Ascending aorta (tissue), 2 donors: ENCODE data around the gene AQP3. TPM values are rescaled to one million over a fixed set of nuclear protein-coding genes. Genes with fewer than 3 reads are reported as not detected.

ENCODE experiments used
- DNase-seq, 2 donors: peaks; one replicate each; pipeline ENCODE4 v3.0.0-alpha.2; 2019; ENCODE audit warnings: low spot score in 2 of 2
- H3K27ac ChIP-seq, 2 donors: fragments of 200-600 bp; sonication (generic); one replicate each; pipeline ENCODE4 v1.5.1; 2016 to 2017; ENCODE audit warnings: mild to moderate bottlenecking in 1 of 2
- H3K27me3 ChIP-seq: fragments of 200-600 bp; sonication (generic); one replicate; pipeline ENCODE4 v1.5.1; 2017
- H3K36me3 ChIP-seq, 2 donors: fragments of 200-600 bp; sonication (generic); one replicate each; pipeline ENCODE4 v1.5.1; 2016
- H3K4me1 ChIP-seq, 2 donors: fragments of 200-600 bp; sonication (generic); one replicate each; pipeline ENCODE4 v1.5.1; 2016 to 2017; ENCODE audit warnings: mild to moderate bottlenecking in 1 of 2
- H3K4me3 ChIP-seq, 2 donors: fragments of 200-600 bp; sonication (generic); one replicate each; pipeline ENCODE4 v1.5.1; 2016 to 2017; ENCODE audit warnings: mild to moderate bottlenecking in 1 of 2
- H3K9me3 ChIP-seq, 2 donors: fragments of 200-600 bp; sonication (generic); one replicate each; pipeline ENCODE4 v1.5.1; 2016
- intact Hi-C: fragments of 100-400 bp; cut with DNase I; formaldehyde crosslinking; loops from one replicate; pipeline ENCODE4 v1.15.1; 2023
- total RNA-seq: library from RNA; depleted of rRNA; stranded (reverse); fragments of >200 nt; gene quantifications from one replicate; pipeline ENCODE4 v1.1.0, GENCODE V29; 2016
- TF ChIP-seq, protein P1 (sequence below), 3 experiments: fragments of 200-600 bp in 2 of 3; fragments of 450-650 bp in 1 of 3; sonication (generic) in 2 of 3; IDR thresholded peaks; one replicate each; pipeline ENCODE4 v1.5.1; 2016 to 2019; ENCODE audit warnings: antibody characterized with exemption in 3 of 3, mild to moderate bottlenecking in 1 of 3, moderate library complexity in 1 of 3

AQP3 gene
- total RNA-seq, 1 donor from 2014 or later = 12.7 TPM

DNA sequence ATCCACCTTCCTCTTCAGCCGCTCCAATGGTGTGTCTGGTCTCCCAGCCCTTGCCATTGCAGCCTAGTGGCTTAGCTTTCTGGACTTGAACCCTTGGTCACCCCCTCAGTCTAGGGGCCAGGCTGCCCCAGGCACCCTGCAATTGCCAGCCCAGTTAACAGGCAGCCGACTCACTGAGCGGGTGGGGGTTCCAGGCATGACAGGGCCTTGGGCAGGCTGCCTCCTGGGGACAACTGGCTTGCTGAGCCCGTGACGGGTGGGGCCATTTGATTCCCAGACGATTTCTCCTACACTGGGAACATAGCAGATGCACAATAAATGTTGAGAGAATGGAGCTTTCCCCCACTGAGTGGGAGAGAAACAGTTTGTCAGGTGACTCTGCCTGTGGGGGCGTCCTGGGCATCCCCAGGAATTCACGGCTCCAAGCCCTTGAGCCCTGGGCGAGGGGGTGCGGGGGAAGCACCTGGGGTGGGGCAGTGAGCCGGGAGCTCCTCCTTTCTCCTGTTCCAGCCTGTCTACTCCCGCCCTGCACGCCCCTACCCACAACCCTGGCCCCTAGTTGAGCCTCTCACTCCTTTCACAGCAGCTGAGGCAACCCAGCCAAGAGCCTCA is 32.4 kb downstream of the AQP3 start:
- H3K4me1 ChIP-seq = no peaks in the 10 kb centered on the region
- TF ChIP-seq, protein P1, sequence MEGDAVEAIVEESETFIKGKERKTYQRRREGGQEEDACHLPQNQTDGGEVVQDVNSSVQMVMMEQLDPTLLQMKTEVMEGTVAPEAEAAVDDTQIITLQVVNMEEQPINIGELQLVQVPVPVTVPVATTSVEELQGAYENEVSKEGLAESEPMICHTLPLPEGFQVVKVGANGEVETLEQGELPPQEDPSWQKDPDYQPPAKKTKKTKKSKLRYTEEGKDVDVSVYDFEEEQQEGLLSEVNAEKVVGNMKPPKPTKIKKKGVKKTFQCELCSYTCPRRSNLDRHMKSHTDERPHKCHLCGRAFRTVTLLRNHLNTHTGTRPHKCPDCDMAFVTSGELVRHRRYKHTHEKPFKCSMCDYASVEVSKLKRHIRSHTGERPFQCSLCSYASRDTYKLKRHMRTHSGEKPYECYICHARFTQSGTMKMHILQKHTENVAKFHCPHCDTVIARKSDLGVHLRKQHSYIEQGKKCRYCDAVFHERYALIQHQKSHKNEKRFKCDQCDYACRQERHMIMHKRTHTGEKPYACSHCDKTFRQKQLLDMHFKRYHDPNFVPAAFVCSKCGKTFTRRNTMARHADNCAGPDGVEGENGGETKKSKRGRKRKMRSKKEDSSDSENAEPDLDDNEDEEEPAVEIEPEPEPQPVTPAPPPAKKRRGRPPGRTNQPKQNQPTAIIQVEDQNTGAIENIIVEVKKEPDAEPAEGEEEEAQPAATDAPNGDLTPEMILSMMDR (IDR thresholded peaks at IDR 0.05) = no peak
- H3K27me3 ChIP-seq = no peaks in the 10 kb centered on the region
- DNase-seq = no peak
- no peak overlapping the region for H3K27ac ChIP-seq
- H3K36me3 ChIP-seq = no peaks in the 10 kb centered on the region
- intact Hi-C loops = loop anchor here (1.0 kb wide), 1 partner anchor 40 kb away; no protein-coding TSS in a partner anchor
- H3K4me3 ChIP-seq = no peak overlapping the region
- no peaks in the 10 kb centered on the region for H3K9me3 ChIP-seq

DNA sequence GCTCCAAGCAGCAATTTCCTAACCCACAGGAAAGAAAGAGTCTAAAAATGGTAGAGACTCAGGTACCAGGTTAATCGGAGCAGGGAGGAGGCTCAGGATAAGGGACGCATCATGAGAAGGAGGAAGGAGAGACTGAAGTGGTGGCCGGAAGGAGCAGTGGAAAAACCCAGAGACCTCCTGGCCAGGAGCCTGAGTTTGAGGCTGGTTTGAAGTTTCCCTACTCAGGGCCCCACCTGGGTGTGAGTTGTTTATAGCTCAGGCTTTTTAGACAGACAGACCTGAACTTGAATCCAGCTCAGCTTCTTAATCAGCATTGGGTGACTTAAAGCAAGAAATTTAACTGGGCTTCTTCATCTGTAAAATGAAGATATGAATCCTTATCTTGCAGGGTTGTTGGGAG is 33.1 kb downstream of the AQP3 start:
- H3K27ac ChIP-seq = no peak overlapping the region
- intact Hi-C loops = no loop called here
- DNase-seq = no peak
- no peaks in the 10 kb centered on the region for H3K36me3 ChIP-seq
- no peaks in the 10 kb centered on the region for H3K27me3 ChIP-seq
- H3K4me3 ChIP-seq = no peak overlapping the region
- H3K9me3 ChIP-seq = no peaks in the 10 kb centered on the region
- TF ChIP-seq, protein P1 (IDR thresholded peaks at IDR 0.05) = no peak
- no peaks in the 10 kb centered on the region for H3K4me1 ChIP-seq

DNA sequence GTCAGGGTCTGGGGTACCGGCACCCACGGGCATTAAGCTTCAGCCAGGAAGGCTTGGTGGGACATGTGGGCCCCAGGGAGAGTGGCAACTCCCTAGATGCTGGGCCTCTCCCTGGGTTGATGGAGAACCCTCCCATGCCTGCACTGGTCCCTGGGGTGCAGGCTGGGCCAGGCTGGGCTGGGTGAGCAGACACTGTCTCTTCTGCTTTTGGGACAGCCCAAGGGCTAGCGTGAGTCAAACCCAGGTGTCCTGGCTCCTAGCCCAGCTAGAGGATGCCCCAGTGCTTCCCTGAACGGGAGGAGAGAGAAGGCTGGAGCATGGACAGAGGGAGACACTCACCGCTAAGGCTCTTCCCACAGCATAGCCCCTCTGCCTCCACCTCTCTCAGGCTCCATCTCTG is 39.3 kb downstream of the AQP3 start:
- H3K27ac ChIP-seq = no peak overlapping the region
- TF ChIP-seq, protein P1 (IDR thresholded peaks at IDR 0.05) = no peak
- H3K27me3 ChIP-seq = no peaks in the 10 kb centered on the region
- H3K4me1 ChIP-seq = peaks cover 0 to 2% of the 10 kb centered on the region in 2 donors
- no peaks in the 10 kb centered on the region for H3K9me3 ChIP-seq
- no peak for DNase-seq
- no peaks in the 10 kb centered on the region for H3K36me3 ChIP-seq
- intact Hi-C loops = no loop called here
- no peak overlapping the region for H3K4me3 ChIP-seq

DNA sequence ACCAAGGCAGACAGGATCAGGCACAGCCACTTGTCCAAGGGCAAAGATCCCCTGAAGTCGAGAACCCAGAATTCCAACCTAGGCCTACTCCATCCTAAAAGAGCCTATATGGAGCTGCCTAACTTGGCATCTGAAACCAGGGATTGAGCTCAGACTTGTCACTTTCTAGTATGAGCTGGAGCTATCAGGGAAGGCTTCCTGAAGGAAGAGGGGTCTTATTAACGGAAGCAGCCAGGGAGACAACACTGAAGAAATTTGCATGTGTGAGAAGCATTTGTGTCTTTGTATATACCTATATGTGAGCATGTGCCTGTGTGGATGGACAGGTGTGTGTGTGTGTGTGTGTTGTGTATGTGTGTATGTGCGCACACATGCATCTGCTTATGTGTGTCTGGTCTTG is 40.3 kb downstream of the AQP3 start:
- H3K9me3 ChIP-seq = no peaks in the 10 kb centered on the region
- H3K4me3 ChIP-seq = no peak overlapping the region
- DNase-seq = no peak
- peaks cover 0 to 11% of the 10 kb centered on the region in 2 donors for H3K4me1 ChIP-seq
- TF ChIP-seq, protein P1 (IDR thresholded peaks at IDR 0.05) = no peak
- no peaks in the 10 kb centered on the region for H3K36me3 ChIP-seq
- intact Hi-C loops = no loop called here
- no peaks in the 10 kb centered on the region for H3K27me3 ChIP-seq
- no peak overlapping the region for H3K27ac ChIP-seq

DNA sequence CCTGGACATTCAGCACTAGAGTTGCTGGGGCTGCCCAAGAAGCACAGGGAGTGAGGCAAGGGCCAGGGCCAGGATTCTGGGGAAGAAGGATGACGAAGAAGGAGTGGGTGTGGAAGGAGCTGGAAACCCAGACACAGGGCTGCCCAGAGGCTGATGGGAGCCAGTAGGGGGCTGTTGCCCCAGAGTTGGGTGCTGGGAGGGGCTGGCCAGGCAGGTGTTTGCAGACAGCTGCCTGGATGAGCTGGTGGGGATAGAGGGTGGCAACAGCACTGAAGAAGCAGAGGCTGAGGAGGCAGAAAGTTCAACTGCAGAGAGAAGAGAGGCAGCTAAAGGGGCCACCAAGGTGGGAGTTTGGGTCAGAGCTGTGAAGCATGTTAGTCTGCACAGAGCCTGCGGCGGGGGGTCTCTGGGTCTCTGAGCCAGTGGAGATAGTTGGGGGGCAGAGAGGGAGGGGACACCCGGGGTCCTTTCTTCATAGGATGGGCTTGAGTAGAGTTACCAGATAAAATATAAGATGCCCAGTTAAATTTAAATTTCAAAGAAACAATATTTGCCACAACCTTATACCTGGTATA is 42.5 kb downstream of the AQP3 start:
- Histone ChIP-seq H3K27ac (no peak overlapping the region), H3K36me3 (no peaks in the 10 kb centered on the region), H3K27me3 (no peaks in the 10 kb centered on the region), H3K9me3 (no peaks in the 10 kb centered on the region), H3K4me3 (no peak overlapping the region), H3K4me1 (peaks cover 0 to 15% of the 10 kb centered on the region in 2 donors)
- DNase-seq = no peak
- TF ChIP-seq, protein P1 (IDR thresholded peaks at IDR 0.05) = no peak
- intact Hi-C loops = loop anchor here (5.0 kb wide), 1 partner anchor 112 kb away; no protein-coding TSS in a partner anchor
